Purkinje cell (primary cell): ENCODE data around the gene CDCA4. TPM values are rescaled to one million over a fixed set of nuclear protein-coding genes. Genes with fewer than 3 reads are reported as not detected.

Source experiments
- polyA plus RNA-seq: library from polyadenylated mRNA; unstranded; fragments of >200 nt; fragmentation: Nextera tagmentation; gene quantifications from 2 replicates; pipeline ENCODE4 v1.2.1, GENCODE V29; 2014

Gene CDCA4
- 0.36 and 1.2 TPM in 2 replicates for polyA plus RNA-seq

GRCh38 chr14:105020815-105021655 lies at the start of gene CDCA4:
TSS of gene CDCA4 (minus strand) at chr14:105021083. CDS start at chr14:105011929, 9,154 bp downstream.

GRCh38 chr14:105065280-105066228 lies 44.7 kb upstream of the CDCA4 start, which contains the start of gene GPR132:
TSS of gene GPR132 (minus strand) at chr14:105065430. CDS start at chr14:105055420, 10,010 bp downstream.

GRCh38 chr14:104985675-104986486 lies 35.0 kb downstream of the CDCA4 start, which contains the start of gene CLBA1:
TSS of gene CLBA1 (plus strand) at chr14:104985788. CDS start at chr14:104986432, 644 bp downstream.

GRCh38 chr14:104977681-104978653 lies 42.9 kb downstream of the CDCA4 start, which contains the start of gene AHNAK2:
TSS of gene AHNAK2 (minus strand) at chr14:104978374. CDS start at chr14:104978237, 137 bp downstream.

Other genes starting within 250 kb of the CDCA4 start
- gene AKT1, start 225.3 kb downstream of the CDCA4 start, polyA plus RNA-seq: 0.87 and 1.9 TPM in 2 replicates
- not detected in 2 replicates for gene ZBTB42, start 220.0 kb downstream of the CDCA4 start, polyA plus RNA-seq
- gene CEP170B, start 155.8 kb downstream of the CDCA4 start, polyA plus RNA-seq: 0.31 and 0.87 TPM in 2 replicates
- 2.2 TPM in 1 of 2 replicates, not detected in the other for gene PLD4, start 96.2 kb downstream of the CDCA4 start, polyA plus RNA-seq
- gene AHNAK2, start 42.7 kb downstream of the CDCA4 start, polyA plus RNA-seq: 3.8 and 6.1 TPM in 2 replicates
- gene CLBA1, start 35.3 kb downstream of the CDCA4 start, polyA plus RNA-seq: 1.5 and 5.5 TPM in 2 replicates
- gene GPR132, start 44.3 kb upstream of the CDCA4 start, polyA plus RNA-seq: 0.20 and 0.22 TPM in 2 replicates
- 0.31 and 0.95 TPM in 2 replicates for gene JAG2, start 147.7 kb upstream of the CDCA4 start, polyA plus RNA-seq
- 2.7 and 10.0 TPM in 2 replicates for gene NUDT14, start 160.2 kb upstream of the CDCA4 start, polyA plus RNA-seq
- gene BTBD6, start 227.4 kb upstream of the CDCA4 start, polyA plus RNA-seq: 4.8 and 8.9 TPM in 2 replicates